ENCODE results near the gene TMPRSS9.
"Not testable (repeated sequence)": the region's sequence is repeated elsewhere in the genome, so short reads cannot be mapped to it uniquely, and the experiment has no call there.

TMPRSS9 gene

DNA sequence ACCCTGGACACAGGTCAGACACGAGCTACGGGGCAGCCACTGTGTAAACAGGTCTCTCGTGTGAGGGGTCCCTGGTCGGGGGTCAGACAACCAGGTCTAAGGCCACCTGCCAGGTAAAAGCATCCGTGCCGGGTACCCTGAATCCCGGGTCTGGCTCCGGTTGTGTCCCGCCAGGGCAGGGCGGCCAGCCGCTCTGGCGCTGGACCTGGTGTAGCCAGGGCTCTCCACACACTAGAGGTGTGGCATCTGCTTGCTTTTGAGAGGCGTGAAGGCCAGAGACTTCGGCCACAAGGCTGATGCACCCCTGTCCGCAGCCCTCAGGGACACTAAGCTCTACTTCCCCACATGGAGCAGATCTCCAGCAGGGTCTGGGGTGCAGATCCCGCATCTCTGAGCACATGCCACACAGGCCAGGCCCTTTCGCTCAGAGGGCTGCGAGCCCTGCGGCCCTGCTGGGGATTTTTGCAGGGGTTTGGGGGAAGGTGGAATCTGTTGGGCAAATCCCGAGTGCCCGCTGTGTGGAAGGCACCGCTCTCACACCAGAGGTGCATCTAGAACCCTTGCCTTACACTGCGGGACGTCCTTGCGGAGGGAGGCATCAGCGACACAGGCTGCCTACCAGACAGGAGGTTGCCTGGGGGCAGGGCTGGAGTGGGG lies 81.2 kb downstream of the TMPRSS9 start:
- DNase-seq: no peak

GRCh38 chr19:2443116-2443784 lies 83.2 kb downstream of the TMPRSS9 start:
- DNase-seq: no peak

DNA sequence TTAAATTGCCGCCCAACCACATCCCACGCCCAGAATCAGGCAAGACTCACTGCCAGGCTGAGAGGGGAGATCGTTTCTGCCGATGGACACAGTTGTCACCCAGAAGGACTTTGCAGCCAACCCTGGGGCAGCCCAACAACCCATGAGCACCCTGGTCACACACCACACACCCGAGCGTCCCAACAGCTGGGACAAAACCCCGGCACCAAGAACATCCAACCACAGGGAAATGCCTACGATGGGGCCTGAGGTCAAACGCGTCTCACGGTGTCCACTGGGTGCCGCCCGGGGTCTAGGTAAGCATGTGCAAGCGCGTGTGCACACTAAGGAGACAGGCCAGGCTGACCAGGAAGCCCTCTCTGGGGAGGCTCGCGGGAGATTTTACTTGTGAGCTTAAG lies 83.7 kb downstream of the TMPRSS9 start:
- no peak for DNase-seq

DNA sequence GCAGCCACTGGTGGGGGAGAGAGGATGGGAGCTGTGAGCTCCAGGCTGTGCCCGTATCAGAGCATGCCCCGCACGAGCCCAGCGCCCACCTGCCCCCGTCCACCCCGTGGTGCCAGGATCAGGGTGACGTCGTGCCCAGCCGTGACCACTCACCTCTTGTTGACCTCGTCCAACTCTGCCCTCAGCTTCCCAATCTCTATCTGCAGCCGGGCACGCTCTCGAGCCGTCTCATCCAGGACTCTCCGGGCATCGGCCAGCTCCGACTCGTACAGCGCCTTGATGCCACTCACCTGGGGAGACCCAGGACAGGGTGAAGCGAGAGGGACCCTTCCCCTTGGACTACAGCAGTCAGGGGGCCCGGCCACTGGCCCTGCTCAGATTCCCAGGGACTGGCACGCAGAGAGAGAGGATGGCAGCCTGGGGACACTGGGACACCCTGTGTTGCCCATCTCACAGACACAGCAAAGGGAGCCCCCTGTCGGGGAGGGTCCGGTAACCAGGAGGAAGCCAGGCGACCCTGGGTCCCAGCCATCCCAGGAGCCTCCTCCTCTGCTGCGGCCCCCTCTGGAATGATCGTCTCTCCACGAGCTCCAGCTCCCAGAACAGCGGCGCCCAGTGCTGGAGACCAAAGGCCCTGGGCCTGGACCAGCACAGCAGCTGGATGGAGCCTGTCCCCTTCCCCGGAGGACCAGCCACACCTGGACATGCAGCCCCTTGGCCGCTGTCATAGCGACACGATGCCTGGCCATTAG lies 84.4 kb downstream of the TMPRSS9 start:
- peak in 1 of 2 experiments; percentile 13 for DNase-seq

DNA sequence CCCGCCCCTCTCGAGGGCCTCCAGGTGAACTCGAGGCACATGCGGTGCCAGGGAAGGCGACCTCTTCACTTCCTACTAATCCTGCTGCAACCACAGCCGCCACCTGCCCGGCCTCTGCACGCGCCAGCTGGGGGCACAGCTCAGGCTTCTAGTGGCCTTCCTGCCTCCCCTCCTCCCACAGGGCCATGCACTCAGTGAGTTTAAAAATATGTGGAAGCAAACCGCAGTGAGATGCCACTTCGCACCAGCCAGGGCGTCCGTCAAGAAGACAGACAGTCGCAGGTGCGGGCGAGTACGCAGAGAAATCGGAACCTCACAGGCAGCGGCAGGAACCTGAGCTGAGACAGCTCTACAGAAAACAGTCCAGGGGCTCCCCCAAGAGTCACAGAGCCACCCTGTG lies 86.3 kb downstream of the TMPRSS9 start:
- no peak for DNase-seq

DNA sequence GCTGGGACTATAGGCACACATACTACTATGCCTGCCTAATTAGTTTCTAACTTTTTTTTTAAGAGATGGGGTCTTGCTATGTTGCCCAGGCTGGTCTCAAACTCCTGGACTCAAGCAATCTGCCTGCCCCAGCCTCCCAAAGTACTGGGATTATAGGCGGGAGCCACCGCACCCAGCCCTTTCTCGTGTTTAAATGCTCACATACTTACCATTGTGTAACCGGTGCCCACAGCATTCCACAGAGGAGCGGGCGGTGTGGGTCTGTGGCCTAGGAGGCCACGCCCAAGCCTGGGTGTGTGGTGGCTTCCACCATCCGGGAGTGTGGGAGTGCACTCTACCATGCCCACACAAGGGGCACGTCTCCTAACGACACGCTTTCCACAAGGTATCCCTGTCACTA lies 89.0 kb downstream of the TMPRSS9 start:
- no peak for DNase-seq

- DNase-seq: no peak
Observed at GRCh38 chr19:2451138-2451537, 91.1 kb downstream of the TMPRSS9 start.

- no peak for DNase-seq
Observed at GRCh38 chr19:2451741-2452140, 91.7 kb downstream of the TMPRSS9 start.

GRCh38 chr19:2453431-2454025 lies 93.5 kb downstream of the TMPRSS9 start:
- DNase-seq: no peak

GRCh38 chr19:2454199-2454961 lies 94.3 kb downstream of the TMPRSS9 start:
- no peak for DNase-seq

DNA sequence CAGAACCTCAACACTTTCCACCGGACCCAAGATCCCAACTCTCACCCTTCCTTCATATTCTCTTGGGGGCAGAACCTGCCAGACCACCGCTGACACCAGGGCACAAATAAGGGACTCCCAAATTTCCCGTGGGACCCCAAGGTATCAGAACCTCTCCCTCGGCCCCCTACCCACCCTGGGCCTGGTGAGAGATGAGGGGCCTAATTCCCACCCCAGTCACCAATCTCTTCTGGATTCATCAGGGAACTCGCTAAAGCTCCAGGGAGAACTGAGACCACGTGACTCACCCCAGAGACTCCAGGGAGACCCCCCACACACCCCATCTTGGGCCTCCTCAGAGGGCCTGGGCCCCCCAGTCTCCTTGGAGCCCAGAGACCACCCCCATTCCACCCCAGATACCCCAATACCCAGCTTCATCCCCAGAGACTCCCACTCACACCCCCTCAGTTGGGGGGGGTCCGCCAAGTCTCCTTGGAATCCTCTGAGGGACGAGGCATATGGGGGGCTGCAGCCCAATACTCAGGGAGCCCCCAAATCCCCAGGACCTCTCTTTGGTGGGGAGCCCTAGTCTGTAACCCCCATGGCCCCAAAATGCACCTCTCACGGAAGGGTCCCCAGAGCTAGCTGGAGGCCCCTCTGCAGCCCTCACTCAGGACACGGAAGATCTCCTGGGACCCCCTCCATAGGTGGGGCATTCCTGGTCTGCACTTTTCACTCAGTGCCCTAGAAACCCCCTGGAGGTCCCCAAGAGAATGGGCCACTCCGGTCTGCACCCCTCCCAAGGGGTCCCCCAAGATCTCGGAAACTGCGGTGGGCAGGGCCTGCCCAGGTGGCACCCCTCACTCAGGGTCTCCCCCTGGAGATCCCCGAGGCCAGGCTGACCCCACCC lies 95.1 kb downstream of the TMPRSS9 start:
- DNase-seq: no peak

GRCh38 chr19:2455851-2456570 lies 95.9 kb downstream of the TMPRSS9 start:
- no peak for DNase-seq

- DNase-seq: no peak
Observed at GRCh38 chr19:2457394-2458037, 97.5 kb downstream of the TMPRSS9 start.

DNA sequence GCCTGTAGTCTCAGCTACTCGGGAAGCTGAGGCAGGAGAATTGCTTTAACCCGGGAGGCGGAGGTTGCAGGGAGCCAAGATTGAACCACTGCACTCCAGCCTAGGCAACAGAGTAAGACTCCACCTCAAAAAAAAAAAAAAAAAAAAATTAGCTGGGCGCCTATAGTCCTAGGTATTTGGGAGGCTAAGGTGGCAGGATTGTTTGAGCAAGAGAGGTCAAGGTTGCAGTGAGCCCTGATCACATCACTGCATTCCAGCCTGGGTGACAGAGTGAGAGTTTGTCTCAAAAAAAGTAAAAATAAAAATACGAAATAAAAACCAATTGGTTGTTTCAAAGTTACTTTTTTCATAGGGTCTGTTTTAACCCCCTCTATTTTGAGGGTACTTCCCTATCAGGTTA lies 98.0 kb downstream of the TMPRSS9 start:
- no peak for DNase-seq

DNA sequence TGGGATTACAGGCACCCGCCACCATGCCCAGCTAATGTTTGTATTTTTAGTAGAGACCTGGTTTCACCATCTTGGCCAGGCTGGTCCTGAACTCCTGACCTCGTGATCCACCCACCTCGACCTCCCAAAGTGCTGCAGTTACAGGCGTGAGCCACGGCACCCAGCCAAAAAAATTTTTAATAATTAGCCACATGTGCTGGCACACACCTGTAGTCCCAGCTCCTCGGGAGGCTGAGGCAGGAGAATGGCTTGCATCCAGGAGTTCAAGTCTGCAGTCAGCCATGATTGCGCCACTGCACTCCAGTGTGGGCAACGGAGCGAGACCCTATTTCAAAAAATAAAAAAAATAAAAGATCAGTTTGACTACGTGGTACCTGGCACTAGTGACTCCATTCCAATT lies 98.7 kb downstream of the TMPRSS9 start:
- not testable (repeated sequence) for DNase-seq

DNA sequence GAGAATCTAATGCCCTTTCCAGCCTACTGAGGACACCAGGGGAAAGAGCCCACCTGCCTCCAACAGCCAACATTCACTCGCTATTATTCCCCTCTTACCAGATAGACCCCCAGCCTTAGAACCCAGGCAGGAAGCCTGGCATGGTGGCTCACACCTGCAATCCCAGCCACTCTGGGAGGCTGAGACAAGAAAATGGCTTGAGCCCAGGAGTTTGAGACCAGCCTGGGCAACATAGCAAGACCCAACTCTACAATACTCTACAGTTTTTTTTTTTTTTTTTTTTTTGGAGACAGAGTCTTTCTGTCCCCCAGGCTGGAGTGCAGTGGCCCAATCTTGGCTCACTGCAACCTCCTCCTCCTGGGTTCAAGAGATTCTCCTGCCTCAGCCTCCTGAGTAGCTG lies 100.2 kb downstream of the TMPRSS9 start:
- DNase-seq: no peak

- DNase-seq: peak; percentile 17 to 44
Observed at GRCh38 chr19:2461751-2462634, 101.9 kb downstream of the TMPRSS9 start.

GRCh38 chr19:2462635-2463421 lies 102.8 kb downstream of the TMPRSS9 start:
- peak; percentile 34 to 58 for DNase-seq

GRCh38 chr19:2463694-2464093 lies 103.6 kb downstream of the TMPRSS9 start:
- not testable (repeated sequence) for DNase-seq
